ENCODE data around the gene MRPS22. TPM values are rescaled to one million over a fixed set of nuclear protein-coding genes. Genes with fewer than 3 reads are reported as not detected.

The MRPS22 gene
- total and polyA plus RNA-seq, 2 donors from 2014 or later: 36.7 to 58.7 TPM

GRCh38 chr3:139326131-139326530 lies 17.7 kb upstream of the MRPS22 start:
- Histone ChIP-seq H3K4me3 (ENCODE audit: low read length in 3 of 3) (no peak overlapping the region), H3K27ac (ENCODE audit: low read depth in 2 of 2, low read length in 2 of 2) (no peak overlapping the region)

GRCh38 chr3:139326707-139327106 lies 17.1 kb upstream of the MRPS22 start:
- intact Hi-C loops (cut with DNase I): loop anchor here (10.0 kb wide), 2 partner anchors 222 to 392 kb away; no protein-coding TSS in a partner anchor
- DNase-seq (no peak), FAIRE-seq (no peak)
- TF ChIP-seq, protein P1, sequence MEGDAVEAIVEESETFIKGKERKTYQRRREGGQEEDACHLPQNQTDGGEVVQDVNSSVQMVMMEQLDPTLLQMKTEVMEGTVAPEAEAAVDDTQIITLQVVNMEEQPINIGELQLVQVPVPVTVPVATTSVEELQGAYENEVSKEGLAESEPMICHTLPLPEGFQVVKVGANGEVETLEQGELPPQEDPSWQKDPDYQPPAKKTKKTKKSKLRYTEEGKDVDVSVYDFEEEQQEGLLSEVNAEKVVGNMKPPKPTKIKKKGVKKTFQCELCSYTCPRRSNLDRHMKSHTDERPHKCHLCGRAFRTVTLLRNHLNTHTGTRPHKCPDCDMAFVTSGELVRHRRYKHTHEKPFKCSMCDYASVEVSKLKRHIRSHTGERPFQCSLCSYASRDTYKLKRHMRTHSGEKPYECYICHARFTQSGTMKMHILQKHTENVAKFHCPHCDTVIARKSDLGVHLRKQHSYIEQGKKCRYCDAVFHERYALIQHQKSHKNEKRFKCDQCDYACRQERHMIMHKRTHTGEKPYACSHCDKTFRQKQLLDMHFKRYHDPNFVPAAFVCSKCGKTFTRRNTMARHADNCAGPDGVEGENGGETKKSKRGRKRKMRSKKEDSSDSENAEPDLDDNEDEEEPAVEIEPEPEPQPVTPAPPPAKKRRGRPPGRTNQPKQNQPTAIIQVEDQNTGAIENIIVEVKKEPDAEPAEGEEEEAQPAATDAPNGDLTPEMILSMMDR (IDR thresholded peaks at IDR 0.05; ENCODE audit: borderline replicate concordance, extremely low read depth, insufficient read depth): no peak
- H3K4me1 ChIP-seq (ENCODE audit: control insufficient read depth in 2 of 3, insufficient read depth in 2 of 3, low read depth in 1 of 3, low read length in 3 of 3): no peaks in the 10 kb centered on the region
- H3K27ac ChIP-seq (ENCODE audit: low read depth in 2 of 2, low read length in 2 of 2): no peak overlapping the region
- no peak overlapping the region for H3K9ac ChIP-seq (ENCODE audit: low read length in 3 of 3)
- H3K4me3 ChIP-seq (ENCODE audit: low read length in 3 of 3): no peak overlapping the region
- no peaks in the 10 kb centered on the region for H3K27me3 ChIP-seq (ENCODE audit: control insufficient read depth, insufficient read depth, low read length)
- no peaks in the 10 kb centered on the region for H3K36me3 ChIP-seq (ENCODE audit: control insufficient read depth in 2 of 3, insufficient read depth in 3 of 3, low read length in 3 of 3)
- H3K9me3 ChIP-seq (ENCODE audit: control insufficient read depth in 2 of 3, insufficient read depth in 1 of 3, low read length in 3 of 3): no peaks in the 10 kb centered on the region

More at GRCh38 chr3:139326131-139326530, 17.7 kb upstream of the MRPS22 start:
- Histone ChIP-seq H3K9ac (ENCODE audit: low read length in 3 of 3) (no peak overlapping the region), H3K36me3 (ENCODE audit: control insufficient read depth in 2 of 3, insufficient read depth in 3 of 3, low read length in 3 of 3) (no peaks in the 10 kb centered on the region), H3K4me1 (ENCODE audit: control insufficient read depth in 2 of 3, insufficient read depth in 2 of 3, low read depth in 1 of 3, low read length in 3 of 3) (no peaks in the 10 kb centered on the region), H3K27me3 (ENCODE audit: control insufficient read depth, insufficient read depth, low read length) (no peaks in the 10 kb centered on the region), H3K9me3 (ENCODE audit: control insufficient read depth in 2 of 3, insufficient read depth in 1 of 3, low read length in 3 of 3) (no peaks in the 10 kb centered on the region)
- DNase-seq (no peak), FAIRE-seq (no peak)
- intact Hi-C loops (cut with DNase I): loop anchor here (10.0 kb wide), 2 partner anchors 221 to 391 kb away; no protein-coding TSS in a partner anchor
- TF ChIP-seq, protein P1 (IDR thresholded peaks at IDR 0.05; ENCODE audit: borderline replicate concordance, extremely low read depth, insufficient read depth): no peak

GRCh38 chr3:139327231-139327630 lies 16.6 kb upstream of the MRPS22 start:
- no peak overlapping the region for H3K27ac ChIP-seq (ENCODE audit: low read depth in 2 of 2, low read length in 2 of 2)
- H3K9me3 ChIP-seq (ENCODE audit: control insufficient read depth in 2 of 3, insufficient read depth in 1 of 3, low read length in 3 of 3): no peaks in the 10 kb centered on the region
- no peak for FAIRE-seq
- H3K36me3 ChIP-seq (ENCODE audit: control insufficient read depth in 2 of 3, insufficient read depth in 3 of 3, low read length in 3 of 3): no peaks in the 10 kb centered on the region
- no peak overlapping the region for H3K9ac ChIP-seq (ENCODE audit: low read length in 3 of 3)
- no peaks in the 10 kb centered on the region for H3K4me1 ChIP-seq (ENCODE audit: control insufficient read depth in 2 of 3, insufficient read depth in 2 of 3, low read depth in 1 of 3, low read length in 3 of 3)
- TF ChIP-seq, protein P1 (IDR thresholded peaks at IDR 0.05; ENCODE audit: borderline replicate concordance, extremely low read depth, insufficient read depth): no peak
- no peak for DNase-seq
- H3K27me3 ChIP-seq (ENCODE audit: control insufficient read depth, insufficient read depth, low read length): no peaks in the 10 kb centered on the region
- intact Hi-C loops (cut with DNase I): loop anchor here (10.0 kb wide), 2 partner anchors 222 to 392 kb away; no protein-coding TSS in a partner anchor
- H3K4me3 ChIP-seq (ENCODE audit: low read length in 3 of 3): no peak overlapping the region

GRCh38 chr3:139327861-139328260 lies 16.0 kb upstream of the MRPS22 start:
- TF ChIP-seq, protein P1 (IDR thresholded peaks at IDR 0.05; ENCODE audit: borderline replicate concordance, extremely low read depth, insufficient read depth): no peak
- DNase-seq: peak in 2 of 5 donors; percentile 1 to 17
- H3K36me3 ChIP-seq (ENCODE audit: control insufficient read depth in 2 of 3, insufficient read depth in 3 of 3, low read length in 3 of 3): no peaks in the 10 kb centered on the region
- intact Hi-C loops (cut with DNase I): loop anchor here (10.0 kb wide), 2 partner anchors 223 to 393 kb away; no protein-coding TSS in a partner anchor
- FAIRE-seq: no peak
- H3K4me3 ChIP-seq (ENCODE audit: low read length in 3 of 3): no peak overlapping the region
- no peak overlapping the region for H3K27ac ChIP-seq (ENCODE audit: low read depth in 2 of 2, low read length in 2 of 2)
- no peak overlapping the region for H3K9ac ChIP-seq (ENCODE audit: low read length in 3 of 3)
- no peaks in the 10 kb centered on the region for H3K4me1 ChIP-seq (ENCODE audit: control insufficient read depth in 2 of 3, insufficient read depth in 2 of 3, low read depth in 1 of 3, low read length in 3 of 3)
- no peaks in the 10 kb centered on the region for H3K27me3 ChIP-seq (ENCODE audit: control insufficient read depth, insufficient read depth, low read length)
- no peaks in the 10 kb centered on the region for H3K9me3 ChIP-seq (ENCODE audit: control insufficient read depth in 2 of 3, insufficient read depth in 1 of 3, low read length in 3 of 3)
